Measurements from ENCODE around the gene ANO2.

Gene ANO2

DNA sequence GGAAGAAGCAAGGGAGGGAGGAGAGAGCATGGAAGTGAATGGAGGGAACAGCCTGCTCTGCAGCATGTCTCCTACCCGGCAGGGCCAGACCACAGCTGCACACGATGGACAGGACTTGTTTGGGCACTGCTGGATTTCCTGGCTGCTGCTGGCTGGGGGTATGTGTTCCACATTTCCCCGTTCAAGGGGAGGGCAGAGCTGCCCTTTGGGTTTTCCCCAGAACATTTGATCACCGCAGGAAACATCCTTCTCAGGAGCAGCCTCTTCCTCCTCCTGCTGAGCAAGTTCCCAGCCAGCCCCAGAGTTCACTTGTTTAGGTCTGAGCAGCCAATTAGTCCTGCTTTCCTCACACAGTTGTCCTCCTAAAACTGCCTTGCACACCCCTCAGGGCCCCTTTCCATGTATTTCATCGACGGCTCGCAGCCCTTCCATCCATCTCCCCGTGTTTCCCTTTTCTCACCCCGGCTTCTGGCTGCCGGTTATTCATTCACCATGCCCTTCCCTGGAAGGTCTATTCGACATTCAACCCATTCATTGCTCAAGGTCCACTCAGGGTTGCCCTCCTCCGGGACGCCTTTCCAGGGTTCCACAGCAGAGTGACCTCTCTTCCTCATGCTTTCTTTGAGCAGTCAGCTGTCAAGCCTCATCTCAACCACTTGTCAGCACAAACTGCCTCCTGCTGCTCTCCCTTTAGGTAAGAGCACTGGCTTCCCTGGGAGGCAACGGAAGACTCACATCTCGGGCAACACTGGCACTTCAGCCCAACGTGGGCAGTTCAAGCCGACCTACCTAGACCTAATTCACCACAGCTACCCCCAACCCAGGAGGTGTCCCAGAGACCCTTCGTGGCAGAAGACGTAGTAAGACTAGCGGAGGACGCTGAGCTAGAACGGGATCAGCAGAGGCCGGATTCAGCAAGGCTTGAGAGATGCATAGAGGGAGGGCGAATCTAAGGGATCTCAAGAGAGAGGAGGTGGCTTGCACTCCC, 20.1 kb upstream of the ANO2 start:
- DNase-seq (ENCODE audit: low read depth, low spot score), result peak; percentile 22

DNA sequence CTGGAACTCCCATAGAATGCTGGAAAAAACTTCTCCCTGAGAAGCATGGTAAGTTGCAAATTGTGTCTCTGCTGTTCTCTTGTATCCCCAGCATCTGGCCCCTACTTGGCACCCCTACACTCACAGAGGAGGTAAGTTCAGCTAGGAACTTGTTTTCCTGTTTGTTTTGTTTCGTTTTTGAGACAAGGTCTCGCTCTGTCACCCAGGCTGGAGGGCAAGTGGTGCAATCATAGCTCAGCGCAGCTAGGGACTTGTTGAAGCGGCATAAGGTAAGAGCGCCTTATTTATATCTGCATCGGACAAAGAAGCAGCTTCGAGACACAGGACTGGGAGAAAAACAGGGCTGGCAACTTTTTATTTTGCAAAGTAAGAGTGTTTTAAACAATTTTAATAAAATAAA, 18.5 kb upstream of the ANO2 start:
- DNase-seq (ENCODE audit: low read depth, low spot score), result no peak

DNA sequence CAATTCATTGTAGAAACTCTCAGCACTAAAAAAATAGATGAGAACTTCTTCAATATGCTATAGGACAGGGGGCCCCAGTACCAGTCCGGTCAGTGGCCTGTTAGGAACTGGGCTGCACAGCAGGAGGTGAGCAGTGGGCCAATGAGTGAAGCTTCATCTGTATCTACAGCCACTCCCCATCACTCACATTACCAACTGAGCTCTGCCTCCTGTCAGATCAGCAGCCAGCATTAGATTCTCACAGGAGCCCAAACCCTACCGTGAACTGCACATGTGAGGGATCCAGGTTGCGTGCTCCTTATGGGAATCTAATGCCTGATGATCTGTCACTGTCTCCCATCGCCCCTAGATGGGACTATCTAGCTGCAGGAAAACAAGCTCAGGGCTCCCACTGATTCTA, 15.7 kb upstream of the ANO2 start:
- DNase-seq (ENCODE audit: low read depth, low spot score), result no peak

DNA sequence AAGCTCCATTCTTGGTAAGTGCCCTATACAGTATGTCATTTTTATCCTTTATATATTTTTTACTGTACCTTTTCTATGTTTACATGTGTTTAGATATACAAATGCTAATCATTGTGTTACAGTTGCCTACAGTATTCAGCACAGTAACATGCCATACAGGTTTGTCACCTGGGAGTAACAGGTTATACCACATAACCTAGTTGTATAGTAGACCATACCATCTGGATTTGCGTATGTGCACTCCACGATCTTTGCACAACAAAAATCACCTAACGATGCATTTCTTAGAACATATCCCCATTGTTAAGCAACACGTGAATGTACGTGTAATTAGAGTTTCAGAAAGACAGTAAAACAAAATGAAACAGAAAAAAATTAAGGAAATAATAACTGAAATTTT, 11.9 kb upstream of the ANO2 start:
- DNase-seq (ENCODE audit: low read depth, low spot score), result no peak

DNA sequence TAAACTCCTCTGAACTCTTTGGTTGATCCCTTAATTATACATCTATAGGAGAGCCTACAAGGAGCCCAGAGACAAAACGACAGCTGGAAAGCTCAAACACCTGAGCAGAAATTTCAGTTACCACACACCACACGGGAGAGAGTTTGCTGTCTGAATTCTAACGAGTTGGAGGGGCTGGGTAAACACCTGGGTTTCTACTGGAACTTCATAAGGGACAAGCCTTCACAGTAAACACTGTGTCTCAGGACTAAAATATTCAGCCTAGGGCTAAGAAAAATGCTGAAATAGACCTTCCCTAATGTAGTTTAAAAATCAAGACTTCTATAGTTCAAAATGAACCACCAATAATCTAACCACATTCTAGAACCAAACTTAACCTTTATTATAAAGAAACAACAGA, 9.6 kb upstream of the ANO2 start:
- DNase-seq (ENCODE audit: low read depth, low spot score), result no peak

DNA sequence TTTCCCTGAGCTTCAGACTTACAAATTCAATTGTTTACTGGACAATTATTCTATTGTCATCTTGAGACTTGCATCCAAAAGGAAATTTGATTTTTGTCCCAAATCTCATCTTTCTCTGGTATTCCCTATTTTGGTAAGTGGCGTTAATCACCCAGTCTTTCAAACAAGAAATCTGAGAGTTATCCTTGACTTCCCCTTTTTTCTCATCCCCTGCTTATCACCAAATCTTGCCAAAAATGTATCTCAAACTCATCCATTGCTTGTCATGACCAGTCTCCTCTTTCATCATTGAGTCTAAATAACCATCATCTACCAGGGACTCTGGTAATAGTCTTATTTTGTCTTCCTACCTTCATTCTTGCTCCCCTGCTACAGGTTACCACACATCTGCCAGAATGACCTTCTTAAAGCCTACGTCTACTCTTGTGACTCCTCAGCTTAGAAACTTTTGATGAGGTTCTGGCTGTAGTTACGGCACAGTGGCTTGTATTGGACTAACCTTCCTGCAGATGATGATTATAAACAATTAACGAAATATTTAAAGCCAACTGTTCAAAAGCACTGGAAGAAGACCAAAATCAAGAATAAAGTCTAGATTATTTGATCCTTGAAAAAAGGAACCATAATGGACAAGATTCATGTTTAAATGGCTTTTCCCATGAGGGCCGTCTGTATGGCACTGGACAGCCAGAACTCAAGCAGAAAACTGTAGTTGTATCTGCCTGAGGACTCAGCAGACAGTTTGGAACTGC, 9.0 kb upstream of the ANO2 start:
- no peak for DNase-seq (ENCODE audit: low read depth, low spot score)

DNA sequence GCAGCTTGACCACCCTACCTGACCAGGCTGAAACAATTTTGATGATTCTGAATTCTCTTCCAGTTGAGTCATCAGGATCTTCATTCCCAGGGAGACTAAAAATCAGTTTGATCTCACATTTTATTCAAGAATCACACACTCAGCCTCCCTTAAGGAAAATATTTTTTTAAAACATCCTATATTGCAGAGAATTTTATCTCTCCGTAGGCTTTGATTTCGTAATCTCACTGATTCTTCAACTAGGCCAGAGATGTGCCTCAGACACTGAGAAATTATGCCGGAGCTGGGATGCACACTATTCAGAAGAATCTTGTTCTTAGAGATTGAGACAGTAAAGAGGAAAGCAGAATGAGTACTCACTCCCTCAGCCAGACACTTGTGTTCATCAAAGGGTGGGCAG, 7.0 kb upstream of the ANO2 start:
- DNase-seq (ENCODE audit: low read depth, low spot score), result no peak

DNA sequence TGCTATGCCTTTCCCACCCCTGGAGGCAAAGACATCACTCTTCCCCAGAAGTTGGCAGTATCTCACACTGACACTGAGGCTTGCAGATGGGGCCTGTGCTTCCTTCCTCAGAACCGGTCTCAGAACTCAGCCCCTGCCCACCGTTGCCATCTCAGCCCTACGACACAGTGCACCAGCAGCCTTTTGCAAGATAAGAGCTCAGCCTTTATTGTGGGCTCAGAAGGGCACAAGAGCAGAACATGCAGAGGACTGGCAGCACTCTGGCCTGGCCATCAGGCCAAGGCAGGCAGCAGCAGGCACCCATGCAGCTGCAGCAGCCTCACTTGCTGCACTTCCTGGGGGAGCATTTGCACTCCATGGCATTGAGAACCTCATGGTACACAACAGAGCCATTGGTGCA, 3.6 kb upstream of the ANO2 start:
- DNase-seq (ENCODE audit: low read depth, low spot score), result no peak

DNA sequence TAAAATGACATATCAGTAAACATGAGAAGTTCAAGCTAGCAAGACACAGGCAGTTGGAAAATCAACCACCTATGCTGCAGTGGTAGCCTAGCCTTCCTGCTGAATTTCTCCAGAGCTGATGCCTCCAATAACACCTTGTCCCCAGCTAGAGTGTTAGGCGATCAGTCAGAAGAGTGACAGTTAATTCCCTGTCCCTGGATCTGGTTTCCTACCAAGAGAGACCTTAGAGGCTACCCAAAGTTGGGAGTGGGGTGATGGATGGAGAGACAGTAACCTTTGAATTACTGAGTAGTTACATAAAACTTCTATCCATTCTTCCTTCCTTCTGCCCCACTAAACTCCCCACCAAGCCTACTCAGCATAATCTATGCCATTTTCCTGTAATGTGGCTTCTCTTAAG, 1.9 kb upstream of the ANO2 start:
- DNase-seq (ENCODE audit: low read depth, low spot score), result no peak

DNA sequence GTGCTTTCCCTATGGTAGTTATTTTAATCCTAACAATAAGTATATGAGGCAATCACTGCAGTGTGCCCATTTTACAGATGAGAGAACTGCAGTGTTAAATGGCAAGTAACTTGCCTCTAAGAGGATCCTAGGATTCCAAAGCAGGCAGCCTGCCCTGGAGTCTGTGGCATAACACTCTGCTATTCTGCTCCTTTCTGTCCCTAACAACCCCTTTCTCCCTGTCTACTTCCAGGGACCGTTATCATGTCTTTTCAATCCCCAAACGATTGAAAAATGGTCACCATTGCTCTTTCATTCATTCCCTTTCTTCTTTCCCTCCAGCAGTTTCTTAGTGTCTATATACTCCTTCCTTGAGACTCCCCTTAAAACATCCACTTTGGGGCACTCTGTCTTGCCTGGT, 1.3 kb upstream of the ANO2 start:
- no peak for DNase-seq (ENCODE audit: low read depth, low spot score)

DNA sequence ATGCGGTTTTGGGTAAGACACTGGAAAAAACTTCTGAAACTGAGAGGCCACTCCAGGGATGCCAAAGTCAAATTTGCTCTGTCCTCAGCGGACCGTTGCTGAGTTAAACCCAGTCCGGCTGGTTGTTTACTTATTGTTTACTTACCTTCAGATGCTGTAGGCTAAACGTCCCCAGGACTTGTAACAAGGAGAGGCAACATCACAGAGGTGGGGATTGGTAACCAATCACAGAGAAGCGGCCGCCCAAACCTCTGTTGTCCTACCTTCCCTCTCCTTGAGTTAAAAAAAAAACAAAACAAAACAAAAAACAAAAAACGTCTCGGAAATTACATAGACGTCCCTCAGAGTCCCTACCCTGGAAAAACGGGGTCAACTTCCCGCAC, 380 bp downstream of the ANO2 start:
- no peak for DNase-seq (ENCODE audit: low read depth, low spot score)

DNA sequence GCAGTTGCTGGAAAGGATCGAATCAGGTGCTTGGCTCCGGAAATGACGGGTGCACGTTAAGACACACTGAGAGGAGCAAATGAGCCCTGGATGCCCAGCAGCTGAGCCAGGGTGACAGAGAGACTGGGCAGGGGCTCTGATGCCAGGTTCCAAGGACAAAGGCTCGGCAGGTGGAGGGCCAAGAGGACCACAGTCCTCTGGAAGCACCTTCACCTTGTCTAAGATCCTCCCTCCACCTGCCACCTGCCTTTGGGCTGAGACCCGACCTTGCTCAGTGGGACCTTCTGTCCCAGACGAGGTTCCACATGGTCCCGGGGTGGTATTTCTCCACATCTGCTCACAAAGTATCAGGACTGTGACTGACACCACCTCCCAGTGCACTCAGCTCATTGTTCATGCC, 1.0 kb downstream of the ANO2 start:
- DNase-seq (ENCODE audit: low read depth, low spot score), result no peak

DNA sequence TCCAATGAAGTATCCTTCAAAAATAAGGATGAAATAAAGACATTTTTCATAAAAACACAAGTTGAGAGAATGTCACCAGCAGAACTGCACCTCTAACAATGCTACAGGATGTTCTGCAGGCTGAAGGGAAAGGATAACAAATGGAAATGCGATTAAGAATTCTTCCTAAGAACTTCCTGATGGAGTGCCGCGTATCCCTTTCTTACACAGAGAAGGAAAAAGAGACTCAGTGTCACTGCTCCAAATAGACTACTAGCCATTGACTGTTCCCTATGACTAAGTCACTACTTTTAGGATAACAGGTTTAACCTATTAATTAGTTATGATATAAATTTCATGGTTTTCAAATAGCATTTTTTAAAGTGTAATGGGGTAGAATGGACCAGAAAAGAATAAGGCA, 3.2 kb downstream of the ANO2 start:
- DNase-seq (ENCODE audit: low read depth, low spot score), result no peak

DNA sequence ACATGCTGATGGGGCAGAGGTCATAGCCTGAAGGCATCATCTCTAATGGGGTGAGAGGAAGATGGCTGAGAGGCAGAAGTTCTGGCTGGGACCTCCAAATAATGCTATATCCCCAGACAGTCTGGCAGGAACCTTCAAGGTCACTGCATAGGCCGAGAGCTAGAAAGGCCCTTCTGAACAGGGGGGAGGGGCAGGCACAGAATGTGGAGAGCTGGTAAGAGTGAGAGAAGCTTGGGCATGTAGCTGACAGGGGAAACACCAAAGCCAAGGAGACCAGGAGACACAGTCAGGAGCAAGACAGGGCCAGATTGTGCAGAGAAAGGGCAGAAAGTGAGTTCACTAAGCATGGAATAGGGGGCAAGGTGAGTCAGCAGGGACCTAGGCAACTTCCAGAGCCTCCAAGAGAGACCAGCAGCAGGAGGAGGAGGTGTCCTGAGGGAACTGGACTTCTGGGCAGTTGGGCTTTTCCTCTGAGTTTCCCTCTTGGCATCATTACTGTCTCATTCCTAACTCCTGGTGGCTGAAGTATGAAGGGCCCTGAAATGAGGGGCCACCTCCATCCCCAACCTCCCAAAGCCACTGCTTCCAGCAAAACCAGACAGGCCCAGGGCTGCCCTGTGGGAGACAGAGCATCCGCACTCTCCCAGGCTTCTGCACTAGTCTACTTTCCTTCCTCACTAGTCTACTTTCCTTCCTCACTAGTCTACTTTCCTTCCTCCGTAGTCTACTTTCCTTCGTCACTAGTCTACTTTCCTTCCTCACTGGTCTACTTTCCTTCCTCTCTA, 17.1 kb downstream of the ANO2 start:
- no peak for DNase-seq (ENCODE audit: low read depth, low spot score)

DNA sequence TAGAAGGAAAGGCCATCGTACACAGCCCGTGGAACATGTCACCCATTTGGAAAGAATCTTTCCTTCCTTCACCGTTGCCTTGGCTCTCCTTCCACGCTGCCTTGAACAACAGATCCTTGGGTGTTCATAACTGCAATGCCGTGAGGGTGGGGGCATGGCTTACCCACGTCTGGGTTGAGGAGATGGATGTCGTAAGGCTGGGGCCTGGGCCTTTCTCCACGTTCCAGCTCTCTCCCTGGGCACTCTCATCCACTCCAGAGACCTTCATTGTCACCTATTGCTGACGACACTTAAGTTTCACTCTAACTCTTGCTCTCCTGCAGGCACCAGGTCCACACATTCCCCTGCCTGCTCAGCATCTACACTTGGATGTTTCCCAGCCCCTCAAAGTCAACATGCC, 19.4 kb downstream of the ANO2 start:
- DNase-seq (ENCODE audit: low read depth, low spot score), result no peak

DNA sequence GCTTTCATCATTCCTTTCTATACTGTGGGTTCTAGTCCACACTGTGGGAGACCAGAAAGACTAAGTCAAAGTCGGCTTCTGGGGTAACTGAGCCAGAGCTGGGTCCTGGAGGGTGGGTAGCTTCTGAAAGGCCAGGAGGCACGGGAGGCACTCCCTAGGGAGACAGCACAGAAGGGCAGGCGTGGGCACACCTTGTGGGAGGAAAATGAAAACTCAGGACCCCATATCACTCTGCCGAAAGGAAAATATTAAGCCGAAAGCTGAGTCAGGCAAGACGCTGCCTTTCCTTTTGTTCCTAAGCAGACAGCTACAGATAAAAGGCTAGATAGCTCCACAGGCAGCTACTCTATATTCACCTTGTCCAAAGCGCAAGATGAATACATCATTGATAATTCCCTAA, 20.7 kb downstream of the ANO2 start:
- no peak for DNase-seq (ENCODE audit: low read depth, low spot score)

DNA sequence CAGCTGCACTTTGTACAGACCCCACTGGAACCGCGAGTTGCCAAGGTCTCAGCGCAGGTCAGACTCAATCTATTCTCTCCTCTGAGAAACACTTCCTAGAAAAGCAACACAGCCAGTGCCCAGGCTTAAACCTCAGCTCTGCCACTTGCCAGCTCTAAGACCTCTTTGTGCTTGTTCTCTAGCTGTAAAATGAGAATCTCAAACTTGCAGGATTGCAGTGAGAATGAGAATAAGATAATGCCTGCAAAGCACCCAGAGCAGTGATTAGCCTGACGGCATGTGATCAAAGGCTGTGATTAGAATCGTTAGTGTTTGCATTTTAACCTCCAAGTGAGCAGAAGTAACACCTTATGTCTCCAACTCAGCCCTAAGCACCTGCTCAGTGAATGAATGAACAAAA, 21.3 kb downstream of the ANO2 start:
- DNase-seq (ENCODE audit: low read depth, low spot score), result no peak

DNA sequence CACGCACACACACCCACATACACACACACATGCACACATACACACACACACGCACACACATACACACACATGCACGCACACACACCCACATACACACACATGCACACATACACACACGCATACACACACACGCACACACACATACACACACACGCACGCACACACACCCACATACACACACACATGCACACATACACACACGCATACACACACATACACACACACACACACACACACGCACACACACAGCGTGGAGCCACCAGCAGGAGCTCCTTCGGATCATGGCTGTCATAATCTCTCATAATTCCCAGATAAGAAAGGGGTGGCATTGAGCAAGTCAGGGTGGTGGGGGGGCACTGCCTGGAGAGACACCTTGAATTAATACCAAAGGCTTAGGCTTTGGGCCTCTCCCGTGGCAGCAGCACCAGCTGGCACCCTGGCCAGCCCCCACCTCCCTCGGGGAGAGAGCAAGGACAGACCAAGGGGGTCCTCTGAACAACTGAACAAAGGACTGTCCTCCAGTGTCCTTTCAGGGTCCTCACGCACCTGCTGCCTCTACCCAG, 21.9 kb downstream of the ANO2 start:
- DNase-seq (ENCODE audit: low read depth, low spot score), result no peak

DNA sequence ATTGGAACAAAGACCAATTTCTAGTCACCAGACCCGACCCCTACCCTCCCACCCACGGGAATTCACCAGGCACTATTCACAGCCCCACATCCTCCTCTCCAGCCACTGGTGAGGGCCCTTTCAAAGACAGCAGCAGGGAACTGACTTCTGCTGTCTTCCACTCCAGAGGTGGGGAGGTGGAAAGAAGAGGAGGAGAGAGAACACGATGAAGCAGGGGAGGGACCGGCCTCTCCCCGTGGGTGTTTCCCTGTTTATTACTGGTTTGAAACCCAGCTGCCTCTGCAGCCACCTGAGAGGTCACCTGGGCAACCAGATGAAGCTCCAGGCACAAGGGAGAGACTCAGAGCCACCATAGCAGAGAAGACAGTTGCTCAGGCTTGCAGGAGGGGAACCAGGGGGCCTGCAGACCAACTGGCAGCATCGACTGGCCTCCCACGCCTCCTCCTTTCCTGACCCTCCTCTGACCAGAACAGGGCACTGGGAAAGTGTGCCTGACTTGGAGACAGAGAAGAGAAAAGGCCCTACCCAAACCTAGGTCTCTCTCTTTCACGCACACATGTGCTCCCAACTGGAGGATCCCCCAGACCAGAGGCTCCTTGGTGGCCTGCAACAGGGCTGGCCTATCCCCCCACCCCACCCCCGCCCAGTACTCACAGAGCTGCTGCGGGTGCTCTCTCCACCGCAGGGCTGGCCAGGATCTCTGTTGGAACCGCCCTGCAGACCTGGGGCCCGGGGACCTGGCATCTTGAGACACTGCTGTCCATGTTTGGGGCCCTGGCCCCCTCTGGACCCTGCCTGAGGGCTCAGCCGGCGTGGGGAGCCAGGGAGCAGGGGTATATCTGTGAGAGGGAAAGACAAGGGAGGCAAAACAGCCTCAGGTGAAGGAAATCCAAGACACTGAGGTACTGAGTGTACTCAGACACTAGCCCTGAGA, 22.8 kb downstream of the ANO2 start:
- no peak for DNase-seq (ENCODE audit: low read depth, low spot score)

DNA sequence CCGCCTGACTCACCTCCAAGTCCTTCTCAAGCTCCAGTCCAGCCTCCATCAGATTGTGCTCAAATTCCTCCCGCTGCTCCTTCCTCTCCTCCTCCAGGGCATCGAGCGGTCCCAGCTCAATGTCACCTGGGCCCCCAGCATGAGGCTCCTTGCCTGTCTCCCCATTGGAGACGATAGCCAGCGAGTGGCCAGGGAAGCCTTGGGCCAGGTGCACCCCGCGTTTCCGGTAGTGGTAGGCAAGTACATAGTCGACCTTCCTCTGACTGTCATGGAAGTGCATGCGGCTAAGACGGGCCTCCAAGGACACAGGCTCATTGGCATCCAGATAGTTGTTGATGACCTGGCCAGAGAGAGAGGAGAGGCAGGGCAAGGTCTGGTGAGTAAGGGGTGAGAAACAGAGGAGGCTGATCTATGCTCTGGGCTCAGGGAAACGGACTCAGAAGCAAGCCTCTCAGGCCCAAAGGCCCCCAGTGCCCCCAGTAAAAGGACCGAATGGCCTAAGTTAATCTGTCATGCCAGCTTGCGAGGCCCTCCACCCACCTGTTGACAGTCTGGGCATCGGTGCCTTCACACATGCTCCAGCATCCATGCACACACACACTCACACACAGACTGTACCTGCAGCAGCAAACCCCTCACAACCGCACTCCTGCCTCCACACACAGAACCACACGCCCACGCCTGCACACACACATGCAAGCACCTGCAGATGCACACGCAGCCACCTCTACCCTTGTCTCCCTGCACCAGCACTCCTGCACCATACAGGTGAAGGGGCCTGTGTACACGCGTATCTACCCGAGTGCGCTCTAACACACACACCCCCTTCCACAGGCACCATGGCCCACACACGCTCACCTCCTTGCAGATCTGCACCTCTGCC, 23.8 kb downstream of the ANO2 start:
- no peak for DNase-seq (ENCODE audit: low read depth, low spot score)

All from brain pericyte (primary cell).